Omental fat pad (tissue), 4 donors: ENCODE data around the gene RCAN1. TPM values are rescaled to one million over a fixed set of nuclear protein-coding genes. Genes with fewer than 3 reads are reported as not detected.

ENCODE experiments used
- ATAC-seq: fragments of 150-250 bp; one replicate; pipeline ENCODE4 v1.9.1; 2016; ENCODE audit warnings: mild to moderate bottlenecking, moderate library complexity; ENCODE audit not compliant: low FRiP score
- DNase-seq: peaks from one replicate; pipeline ENCODE4 v3.0.0-alpha.2; 2019; ENCODE audit warnings: low spot score
- CTCF ChIP-seq, 3 donors: fragments of 450-650 bp; IDR thresholded peaks; one replicate each; pipeline ENCODE4 v1.5.1; 2016 to 2017; ENCODE audit warnings: antibody characterized with exemption in 3 of 3, mild to moderate bottlenecking in 3 of 3, moderate library complexity in 2 of 3
- total RNA-seq, 4 donors: library from RNA; depleted of rRNA; stranded (reverse); fragments of >200 nt; gene quantifications; one replicate each; pipeline ENCODE4 v1.1.0, GENCODE V29; 2016

Gene RCAN1
- total RNA-seq, 4 donors from 2014 or later, result 62.6 to 73.5 (median 68.7) TPM

GRCh38 chr21:34639250-34639649, 24.3 kb upstream of the RCAN1 start:
- ATAC-seq (no peak), DNase-seq (no peak)
- no peak for TF ChIP-seq CTCF (IDR thresholded peaks at IDR 0.05)

- ATAC-seq (no peak), DNase-seq (no peak)
- TF ChIP-seq CTCF (IDR thresholded peaks at IDR 0.05), result no peak
These were observed 22.0 kb upstream of the RCAN1 start for GRCh38 chr21:34636961-34637360.

- no peak for TF ChIP-seq CTCF (IDR thresholded peaks at IDR 0.05)
- no peak for DNase-seq
- ATAC-seq, result no peak
These were observed 20.4 kb upstream of the RCAN1 start for GRCh38 chr21:34635307-34635706.

- TF ChIP-seq CTCF (IDR thresholded peaks at IDR 0.05), result no peak
- no peak for DNase-seq
- no peak for ATAC-seq
These were observed 17.6 kb upstream of the RCAN1 start for GRCh38 chr21:34632498-34632897.

GRCh38 chr21:34630536-34631143, 15.7 kb upstream of the RCAN1 start:
- no peak for DNase-seq
- no peak for TF ChIP-seq CTCF (IDR thresholded peaks at IDR 0.05)
- no peak for ATAC-seq

- ATAC-seq (no peak), DNase-seq (no peak)
- TF ChIP-seq CTCF (IDR thresholded peaks at IDR 0.05), result no peak
These were observed 11.2 kb upstream of the RCAN1 start for GRCh38 chr21:34626131-34626530.

- DNase-seq (no peak), ATAC-seq (no peak)
- TF ChIP-seq CTCF (IDR thresholded peaks at IDR 0.05), result no peak
These were observed 10.2 kb upstream of the RCAN1 start for GRCh38 chr21:34625030-34625593.
